ENCODE results near the gene YIPF3. TPM values are rescaled to one million over a fixed set of nuclear protein-coding genes. Genes with fewer than 3 reads are reported as not detected.

YIPF3 gene
- total and polyA plus RNA-seq, 2 donors from 2014 or later: 107 to 114 TPM

DNA sequence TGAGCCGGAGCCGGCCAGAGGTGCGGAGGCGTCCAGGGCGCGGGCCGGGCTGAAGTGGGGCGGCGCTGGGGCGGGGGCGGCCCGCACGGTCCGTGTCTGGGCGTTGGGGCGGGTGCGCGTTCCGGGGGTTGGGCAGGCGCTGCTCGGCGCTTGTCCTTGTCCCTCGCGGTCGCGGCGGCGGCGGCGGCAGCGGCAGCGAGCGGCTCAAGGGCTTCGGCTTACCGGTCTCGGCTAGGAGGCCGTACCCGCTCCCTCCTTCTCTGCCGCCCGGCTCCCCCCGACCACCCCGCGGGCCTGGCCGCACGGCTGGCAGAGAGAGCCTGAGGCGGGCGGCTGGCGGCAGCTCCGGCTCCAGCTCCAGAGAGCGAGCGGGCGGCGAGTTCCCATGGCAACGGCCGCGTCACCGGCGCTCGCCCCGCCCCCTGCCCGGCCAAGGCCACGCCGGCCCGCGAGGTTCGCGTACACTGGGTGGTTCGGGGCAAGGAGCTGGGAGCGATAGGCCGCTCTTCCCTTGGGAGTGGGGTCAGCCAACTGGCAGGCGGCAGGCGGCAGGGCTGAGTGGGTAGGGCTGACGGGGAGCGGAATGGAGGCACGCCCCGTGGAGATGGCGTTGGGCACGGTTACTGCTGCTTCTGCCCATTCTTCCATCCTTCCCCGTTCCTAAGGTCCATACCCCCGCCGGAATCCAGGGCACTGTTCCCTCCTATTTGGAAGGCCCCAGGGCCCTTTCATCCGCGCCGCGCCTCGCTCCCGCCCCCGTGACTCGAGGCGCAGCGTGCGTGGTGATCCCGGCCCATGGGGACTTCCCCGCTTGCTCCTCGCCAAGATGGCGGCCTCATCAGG is 6.5 kb downstream of the YIPF3 start, which contains the start of gene LRRC73:
TSS of gene LRRC73 (minus strand) at position 363 of the 843 bp plus-strand sequence. CDS start 561 bp downstream, outside the sequence.
- Histone ChIP-seq H3K27me3 (ENCODE audit: control insufficient read depth, insufficient read depth, low read length) (no peaks in the 10 kb centered on the region), H3K9me3 (ENCODE audit: control insufficient read depth in 2 of 3, insufficient read depth in 1 of 3, low read length in 3 of 3) (no peaks in the 10 kb centered on the region), H3K4me3 (ENCODE audit: low read length in 3 of 3) (peak within 1 kb of the TSS; percentile 41 to 58 (median 57)), H3K27ac (ENCODE audit: low read depth in 2 of 2, low read length in 2 of 2) (peak within 1 kb of the TSS in 1 of 2 donors; percentile 43), H3K36me3 (ENCODE audit: control insufficient read depth in 2 of 3, insufficient read depth in 3 of 3, low read length in 3 of 3) (peaks cover 4 to 23% (median 20%) of the 10 kb centered on the region in 3 donors), H3K9ac (ENCODE audit: low read length in 3 of 3) (peak within 1 kb of the TSS in 2 of 3 donors; percentile 38 to 58), H3K4me1 (ENCODE audit: control insufficient read depth in 2 of 3, insufficient read depth in 2 of 3, low read depth in 1 of 3, low read length in 3 of 3) (peaks cover under 1 to 17% (median 4%) of the 10 kb centered on the region in 3 donors)
- FAIRE-seq (no peak), DNase-seq (peak; percentile 83 to 95 (median 90))
- intact Hi-C loops (cut with DNase I): loop anchor here (10.0 kb wide), 1 partner anchor 55 kb away; the partner anchor contains the start of gene DLK2
- TF ChIP-seq, protein P1, sequence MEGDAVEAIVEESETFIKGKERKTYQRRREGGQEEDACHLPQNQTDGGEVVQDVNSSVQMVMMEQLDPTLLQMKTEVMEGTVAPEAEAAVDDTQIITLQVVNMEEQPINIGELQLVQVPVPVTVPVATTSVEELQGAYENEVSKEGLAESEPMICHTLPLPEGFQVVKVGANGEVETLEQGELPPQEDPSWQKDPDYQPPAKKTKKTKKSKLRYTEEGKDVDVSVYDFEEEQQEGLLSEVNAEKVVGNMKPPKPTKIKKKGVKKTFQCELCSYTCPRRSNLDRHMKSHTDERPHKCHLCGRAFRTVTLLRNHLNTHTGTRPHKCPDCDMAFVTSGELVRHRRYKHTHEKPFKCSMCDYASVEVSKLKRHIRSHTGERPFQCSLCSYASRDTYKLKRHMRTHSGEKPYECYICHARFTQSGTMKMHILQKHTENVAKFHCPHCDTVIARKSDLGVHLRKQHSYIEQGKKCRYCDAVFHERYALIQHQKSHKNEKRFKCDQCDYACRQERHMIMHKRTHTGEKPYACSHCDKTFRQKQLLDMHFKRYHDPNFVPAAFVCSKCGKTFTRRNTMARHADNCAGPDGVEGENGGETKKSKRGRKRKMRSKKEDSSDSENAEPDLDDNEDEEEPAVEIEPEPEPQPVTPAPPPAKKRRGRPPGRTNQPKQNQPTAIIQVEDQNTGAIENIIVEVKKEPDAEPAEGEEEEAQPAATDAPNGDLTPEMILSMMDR (IDR thresholded peaks at IDR 0.05; ENCODE audit: borderline replicate concordance, extremely low read depth, insufficient read depth): no peak

DNA sequence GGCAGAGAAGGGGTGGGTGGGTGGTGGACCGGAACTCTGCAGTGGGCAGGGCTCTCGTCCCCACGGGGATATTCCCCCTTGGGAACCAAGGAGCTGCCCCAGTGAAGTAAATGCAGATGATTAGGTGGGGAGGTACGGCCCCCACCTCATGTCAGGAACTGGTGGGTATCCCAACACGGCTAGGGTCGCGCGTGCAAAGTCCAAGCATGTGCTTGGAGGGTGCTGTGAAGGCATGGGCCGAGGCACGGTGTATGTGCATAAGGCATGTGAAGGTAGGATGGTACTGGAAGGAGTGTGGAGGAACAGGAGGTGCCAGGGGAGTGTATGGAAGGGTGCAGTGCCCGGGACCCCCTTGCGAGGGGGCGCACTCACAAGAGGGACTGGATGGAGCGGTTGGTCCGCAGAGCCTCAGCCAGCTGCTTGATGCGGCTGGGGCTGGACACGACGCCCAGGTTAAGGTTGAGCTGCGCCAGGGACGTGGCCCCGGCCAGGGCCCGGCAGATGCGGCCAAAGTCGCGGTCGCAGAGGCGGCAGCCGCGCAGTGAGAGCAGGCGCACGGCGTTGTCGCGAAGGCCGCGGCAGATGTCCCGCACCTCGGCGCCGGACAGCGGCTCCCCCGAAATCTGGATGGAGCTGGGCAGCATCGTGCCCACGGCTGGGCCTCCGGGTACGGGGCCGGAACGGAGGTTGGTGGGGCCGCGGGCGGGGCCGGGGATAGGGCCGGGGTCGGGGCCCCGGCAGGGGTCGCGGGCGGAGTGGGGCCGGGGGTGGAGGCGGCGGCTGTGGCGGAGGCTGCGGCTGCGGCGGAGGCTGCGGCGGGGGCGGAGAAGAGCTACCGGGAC is 7.4 kb downstream of the YIPF3 start:
- DNase-seq: peak in 2 of 5 donors; percentile 27 to 61
- peak overlapping the region in 2 of 3 donors; percentile 38 to 58 for H3K9ac ChIP-seq (ENCODE audit: low read length in 3 of 3)
- FAIRE-seq: no peak
- H3K36me3 ChIP-seq (ENCODE audit: control insufficient read depth in 2 of 3, insufficient read depth in 3 of 3, low read length in 3 of 3): peaks cover 3 to 28% (median 21%) of the 10 kb centered on the region in 3 donors
- H3K27ac ChIP-seq (ENCODE audit: low read depth in 2 of 2, low read length in 2 of 2): no peak overlapping the region
- intact Hi-C loops (cut with DNase I): loop anchor here (10.0 kb wide), 1 partner anchor 55 kb away; the partner anchor contains the start of gene DLK2
- no peaks in the 10 kb centered on the region for H3K9me3 ChIP-seq (ENCODE audit: control insufficient read depth in 2 of 3, insufficient read depth in 1 of 3, low read length in 3 of 3)
- H3K4me3 ChIP-seq (ENCODE audit: low read length in 3 of 3): peak overlapping the region in 1 of 3 donors; percentile 52
- peaks cover 0 to 16% (median 4%) of the 10 kb centered on the region in 3 donors for H3K4me1 ChIP-seq (ENCODE audit: control insufficient read depth in 2 of 3, insufficient read depth in 2 of 3, low read depth in 1 of 3, low read length in 3 of 3)
- TF ChIP-seq, protein P1 (IDR thresholded peaks at IDR 0.05; ENCODE audit: borderline replicate concordance, extremely low read depth, insufficient read depth): no peak
- no peaks in the 10 kb centered on the region for H3K27me3 ChIP-seq (ENCODE audit: control insufficient read depth, insufficient read depth, low read length)

DNA sequence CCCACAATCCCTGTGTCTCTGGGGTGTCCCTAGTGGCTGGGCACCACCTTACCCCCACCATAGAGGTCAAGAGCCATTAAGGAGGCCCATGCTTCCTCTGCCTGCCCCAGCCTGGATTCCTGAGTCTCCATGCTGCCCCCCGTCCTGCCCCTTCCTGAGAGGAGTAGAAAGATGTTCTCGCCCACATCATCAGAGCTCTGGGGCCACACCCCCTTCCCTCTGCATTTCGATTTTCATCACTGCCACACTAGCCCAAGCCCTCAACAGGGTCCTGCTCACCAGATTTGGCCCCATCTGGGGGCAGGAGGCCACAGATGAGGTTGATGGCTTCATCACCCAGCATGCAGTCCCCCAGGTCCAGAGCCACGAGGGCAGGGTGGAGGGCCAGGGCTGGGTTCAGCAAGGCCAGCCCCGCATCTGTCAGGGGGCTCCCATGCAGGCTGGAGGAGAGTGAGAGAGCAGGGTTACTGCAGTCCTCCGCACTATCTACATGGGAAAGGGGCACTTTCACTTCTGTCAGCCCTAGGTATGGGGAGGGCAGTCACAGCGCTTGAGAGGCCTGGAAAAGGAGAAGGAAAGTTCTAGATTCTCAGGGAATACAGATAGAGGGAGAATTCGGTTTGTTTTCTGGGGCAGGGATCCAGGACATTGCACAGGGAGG is 8.1 kb downstream of the YIPF3 start:
- H3K27ac ChIP-seq (ENCODE audit: low read depth in 2 of 2, low read length in 2 of 2): no peak overlapping the region
- peaks cover 3 to 29% (median 20%) of the 10 kb centered on the region in 3 donors for H3K36me3 ChIP-seq (ENCODE audit: control insufficient read depth in 2 of 3, insufficient read depth in 3 of 3, low read length in 3 of 3)
- FAIRE-seq (no peak), DNase-seq (no peak)
- H3K4me1 ChIP-seq (ENCODE audit: control insufficient read depth in 2 of 3, insufficient read depth in 2 of 3, low read depth in 1 of 3, low read length in 3 of 3): peaks cover 0 to 16% (median 4%) of the 10 kb centered on the region in 3 donors
- no peaks in the 10 kb centered on the region for H3K9me3 ChIP-seq (ENCODE audit: control insufficient read depth in 2 of 3, insufficient read depth in 1 of 3, low read length in 3 of 3)
- no peaks in the 10 kb centered on the region for H3K27me3 ChIP-seq (ENCODE audit: control insufficient read depth, insufficient read depth, low read length)
- no peak overlapping the region for H3K4me3 ChIP-seq (ENCODE audit: low read length in 3 of 3)
- TF ChIP-seq, protein P1 (IDR thresholded peaks at IDR 0.05; ENCODE audit: borderline replicate concordance, extremely low read depth, insufficient read depth): no peak
- intact Hi-C loops (cut with DNase I): loop anchor here (10.0 kb wide), 1 partner anchor 54 kb away; the partner anchor contains the start of gene DLK2
- no peak overlapping the region for H3K9ac ChIP-seq (ENCODE audit: low read length in 3 of 3)

Measured in kidney (tissue), 14 donors.